GM12891 (cell line): ENCODE results near the gene NUBP1.

Experiments used
- PAX5 ChIP-seq: IDR thresholded peaks from 2 replicates; pipeline ENCODE4 v1.6.1; 2011; ENCODE audit warnings: low read length, moderate library complexity, mild to moderate bottlenecking; ENCODE audit not compliant: insufficient read depth, severe bottlenecking
- POLR2A ChIP-seq: IDR thresholded peaks from 2 replicates; pipeline ENCODE4 v1.6.1; 2011; ENCODE audit warnings: low read depth, low read length, control low read depth
- POLR2AphosphoS5 ChIP-seq: IDR thresholded peaks from 2 replicates; pipeline ENCODE4 v1.6.1; 2011; ENCODE audit warnings: low read depth, low read length, control low read depth
- POU2F2 ChIP-seq: IDR thresholded peaks from 2 replicates; pipeline ENCODE4 v1.6.1; 2011; ENCODE audit warnings: low read depth, mild to moderate bottlenecking, control low read depth, low read length, moderate library complexity
- TAF1 ChIP-seq: IDR thresholded peaks from 2 replicates; pipeline ENCODE4 v1.6.1; 2011; ENCODE audit warnings: low read depth, low read length, control low read depth

GRCh38 chr16:10694306-10694705, 49.3 kb upstream of the NUBP1 start:
- TF ChIP-seq POU2F2 (no peak), POLR2A (no peak), TAF1 (no peak), POLR2AphosphoS5 (no peak), PAX5 (no peak)
